ENCODE results near the gene FIGNL1.

Gene FIGNL1

GRCh38 chr7:50491209-50491608 is 41.1 kb upstream of the FIGNL1 start:
- no peak overlapping the region for H4K8ac ChIP-seq (ENCODE audit: low read length)

GRCh38 chr7:50488379-50488778 is 38.2 kb upstream of the FIGNL1 start:
- no peak for DNase-seq
- Histone ChIP-seq H3K23ac (ENCODE audit: low read length in 2 of 2) (no peak overlapping the region), H3K4me1 (ENCODE audit: control insufficient read depth, insufficient read depth, low read depth, low read length) (no peaks in the 10 kb centered on the region)

More at GRCh38 chr7:50491209-50491608, 41.1 kb upstream of the FIGNL1 start:
- no CpG with 5 or more reads among the region's 5 CpGs for WGBS
- no peak overlapping the region for H3K23ac ChIP-seq (ENCODE audit: low read length in 2 of 2)
- H3K4ac ChIP-seq (ENCODE audit: low read depth in 1 of 2, low read length in 2 of 2): no peak overlapping the region
- H4K91ac ChIP-seq (ENCODE audit: low read length): no peak overlapping the region
- H2AK5ac ChIP-seq (ENCODE audit: low read length, severe bottlenecking): no peak overlapping the region
- H2BK5ac ChIP-seq (ENCODE audit: low read depth, low read length, poor library complexity, severe bottlenecking): no peak overlapping the region
- no peak overlapping the region for H2BK15ac ChIP-seq (ENCODE audit: low read depth, poor library complexity, severe bottlenecking)
- no peak overlapping the region for H3K9ac ChIP-seq (ENCODE audit: low read length)
- H3K4me2 ChIP-seq (ENCODE audit: low read length, poor library complexity, severe bottlenecking): no peak overlapping the region
- H3K27ac ChIP-seq (ENCODE audit: low read length, poor library complexity, severe bottlenecking): no peak overlapping the region
- H3K79me1 ChIP-seq (replicated peaks; ENCODE audit: low read length, poor library complexity, severe bottlenecking): no peaks in the 10 kb centered on the region
- no peak for DNase-seq
- H3K14ac ChIP-seq (ENCODE audit: low read length in 2 of 2): no peak overlapping the region
- no peak overlapping the region for H2BK12ac ChIP-seq (ENCODE audit: low read length in 2 of 2)
- no peak overlapping the region for H3K4me3 ChIP-seq (ENCODE audit: insufficient read depth in 1 of 2, low read depth in 1 of 2, low read length in 2 of 2)
- peaks cover 2 to 18% of the 10 kb centered on the region in 2 experiments for H3K27me3 ChIP-seq (ENCODE audit: control insufficient read depth in 1 of 2, insufficient read depth in 1 of 2, low read length in 2 of 2)
- no peak overlapping the region for H2BK120ac ChIP-seq (ENCODE audit: low read depth, low read length)
- no peaks in the 10 kb centered on the region for H3K4me1 ChIP-seq (ENCODE audit: control insufficient read depth, insufficient read depth, low read depth, low read length)
- H2AFZ ChIP-seq (ENCODE audit: low read depth, low read length): no peak overlapping the region
- H3K18ac ChIP-seq (ENCODE audit: low read depth in 1 of 2, low read length in 2 of 2): no peak overlapping the region
- H3K36me3 ChIP-seq (ENCODE audit: control insufficient read depth in 1 of 2, insufficient read depth in 2 of 2, low read depth in 1 of 2, low read length in 2 of 2): no peaks in the 10 kb centered on the region
- H3K9me3 ChIP-seq (ENCODE audit: control insufficient read depth, low read length): no peaks in the 10 kb centered on the region

GRCh38 chr7:50486512-50486911 is 36.4 kb upstream of the FIGNL1 start:
- Histone ChIP-seq H2AK5ac (ENCODE audit: low read length, severe bottlenecking) (no peak overlapping the region), H2BK12ac (ENCODE audit: low read length in 2 of 2) (no peak overlapping the region), H2BK5ac (ENCODE audit: low read depth, low read length, poor library complexity, severe bottlenecking) (no peak overlapping the region), H3K4ac (ENCODE audit: low read depth in 1 of 2, low read length in 2 of 2) (no peak overlapping the region), H3K23ac (ENCODE audit: low read length in 2 of 2) (no peak overlapping the region), H2AFZ (ENCODE audit: low read depth, low read length) (no peak overlapping the region), H2BK120ac (ENCODE audit: low read depth, low read length) (no peak overlapping the region), H4K8ac (ENCODE audit: low read length) (no peak overlapping the region), H3K4me1 (ENCODE audit: control insufficient read depth, insufficient read depth, low read depth, low read length) (no peaks in the 10 kb centered on the region), H4K91ac (ENCODE audit: low read length) (no peak overlapping the region), H3K27ac (ENCODE audit: low read length, poor library complexity, severe bottlenecking) (no peak overlapping the region), H3K18ac (ENCODE audit: low read depth in 1 of 2, low read length in 2 of 2) (no peak overlapping the region), H3K36me3 (ENCODE audit: control insufficient read depth in 1 of 2, insufficient read depth in 2 of 2, low read depth in 1 of 2, low read length in 2 of 2) (no peaks in the 10 kb centered on the region), H3K14ac (ENCODE audit: low read length in 2 of 2) (no peak overlapping the region), H3K27me3 (ENCODE audit: control insufficient read depth in 1 of 2, insufficient read depth in 1 of 2, low read length in 2 of 2) (peaks cover 0 to under 1% of the 10 kb centered on the region in 2 experiments), H3K9ac (ENCODE audit: low read length) (no peak overlapping the region), H3K4me2 (ENCODE audit: low read length, poor library complexity, severe bottlenecking) (no peak overlapping the region), H3K4me3 (ENCODE audit: insufficient read depth in 1 of 2, low read depth in 1 of 2, low read length in 2 of 2) (no peak overlapping the region), H2BK15ac (ENCODE audit: low read depth, poor library complexity, severe bottlenecking) (no peak overlapping the region), H3K79me1 (replicated peaks; ENCODE audit: low read length, poor library complexity, severe bottlenecking) (no peaks in the 10 kb centered on the region), H3K9me3 (ENCODE audit: control insufficient read depth, low read length) (no peaks in the 10 kb centered on the region)
- 100% methylated on average over 1 of the region's 1 CpG for WGBS
- DNase-seq: no peak

More at GRCh38 chr7:50488379-50488778, 38.2 kb upstream of the FIGNL1 start:
- no peak overlapping the region for H4K8ac ChIP-seq (ENCODE audit: low read length)
- no peak overlapping the region for H2AFZ ChIP-seq (ENCODE audit: low read depth, low read length)
- H3K36me3 ChIP-seq (ENCODE audit: control insufficient read depth in 1 of 2, insufficient read depth in 2 of 2, low read depth in 1 of 2, low read length in 2 of 2): no peaks in the 10 kb centered on the region
- no peak overlapping the region for H3K14ac ChIP-seq (ENCODE audit: low read length in 2 of 2)
- no peak overlapping the region for H3K4me2 ChIP-seq (ENCODE audit: low read length, poor library complexity, severe bottlenecking)
- H3K4me3 ChIP-seq (ENCODE audit: insufficient read depth in 1 of 2, low read depth in 1 of 2, low read length in 2 of 2): no peak overlapping the region
- no peak overlapping the region for H2BK120ac ChIP-seq (ENCODE audit: low read depth, low read length)
- no peak overlapping the region for H2BK5ac ChIP-seq (ENCODE audit: low read depth, low read length, poor library complexity, severe bottlenecking)
- H3K27me3 ChIP-seq (ENCODE audit: control insufficient read depth in 1 of 2, insufficient read depth in 1 of 2, low read length in 2 of 2): peaks cover 0 to 15% of the 10 kb centered on the region in 2 experiments
- no peaks in the 10 kb centered on the region for H3K9me3 ChIP-seq (ENCODE audit: control insufficient read depth, low read length)
- H3K27ac ChIP-seq (ENCODE audit: low read length, poor library complexity, severe bottlenecking): no peak overlapping the region
- no peak overlapping the region for H4K91ac ChIP-seq (ENCODE audit: low read length)
- H3K79me1 ChIP-seq (replicated peaks; ENCODE audit: low read length, poor library complexity, severe bottlenecking): no peaks in the 10 kb centered on the region
- H3K18ac ChIP-seq (ENCODE audit: low read depth in 1 of 2, low read length in 2 of 2): no peak overlapping the region
- no peak overlapping the region for H3K9ac ChIP-seq (ENCODE audit: low read length)
- no peak overlapping the region for H2BK12ac ChIP-seq (ENCODE audit: low read length in 2 of 2)
- H3K4ac ChIP-seq (ENCODE audit: low read depth in 1 of 2, low read length in 2 of 2): no peak overlapping the region
- no peak overlapping the region for H2BK15ac ChIP-seq (ENCODE audit: low read depth, poor library complexity, severe bottlenecking)
- H2AK5ac ChIP-seq (ENCODE audit: low read length, severe bottlenecking): no peak overlapping the region

- H2BK5ac ChIP-seq (ENCODE audit: low read depth, low read length, poor library complexity, severe bottlenecking): no peak overlapping the region
These were observed 31.7 kb upstream of the FIGNL1 start for GRCh38 chr7:50481867-50482266.

More at GRCh38 chr7:50481867-50482266, 31.7 kb upstream of the FIGNL1 start:
- no peak overlapping the region for H2BK15ac ChIP-seq (ENCODE audit: low read depth, poor library complexity, severe bottlenecking)
- H4K8ac ChIP-seq (ENCODE audit: low read length): no peak overlapping the region
- no peak overlapping the region for H3K9ac ChIP-seq (ENCODE audit: low read length)
- DNase-seq: no peak
- peaks cover 3% of the 10 kb centered on the region for H3K4me1 ChIP-seq (ENCODE audit: control insufficient read depth, insufficient read depth, low read depth, low read length)
- no peaks in the 10 kb centered on the region for H3K79me1 ChIP-seq (replicated peaks; ENCODE audit: low read length, poor library complexity, severe bottlenecking)
- WGBS: 94% methylated on average over 6 of the region's 8 CpGs
- H3K27ac ChIP-seq (ENCODE audit: low read length, poor library complexity, severe bottlenecking): no peak overlapping the region
- H2BK12ac ChIP-seq (ENCODE audit: low read length in 2 of 2): no peak overlapping the region
- no peaks in the 10 kb centered on the region for H3K9me3 ChIP-seq (ENCODE audit: control insufficient read depth, low read length)
- no peak overlapping the region for H3K4ac ChIP-seq (ENCODE audit: low read depth in 1 of 2, low read length in 2 of 2)
- no peak overlapping the region for H2AFZ ChIP-seq (ENCODE audit: low read depth, low read length)
- H3K23ac ChIP-seq (ENCODE audit: low read length in 2 of 2): no peak overlapping the region
- H3K27me3 ChIP-seq (ENCODE audit: control insufficient read depth in 1 of 2, insufficient read depth in 1 of 2, low read length in 2 of 2): peaks cover 5 to 20% of the 10 kb centered on the region in 2 experiments
- H3K14ac ChIP-seq (ENCODE audit: low read length in 2 of 2): no peak overlapping the region
- no peak overlapping the region for H3K18ac ChIP-seq (ENCODE audit: low read depth in 1 of 2, low read length in 2 of 2)
- H3K4me3 ChIP-seq (ENCODE audit: insufficient read depth in 1 of 2, low read depth in 1 of 2, low read length in 2 of 2): no peak overlapping the region
- H3K4me2 ChIP-seq (ENCODE audit: low read length, poor library complexity, severe bottlenecking): no peak overlapping the region
- H2AK5ac ChIP-seq (ENCODE audit: low read length, severe bottlenecking): no peak overlapping the region
- H2BK120ac ChIP-seq (ENCODE audit: low read depth, low read length): no peak overlapping the region
- H3K36me3 ChIP-seq (ENCODE audit: control insufficient read depth in 1 of 2, insufficient read depth in 2 of 2, low read depth in 1 of 2, low read length in 2 of 2): no peaks in the 10 kb centered on the region
- H4K91ac ChIP-seq (ENCODE audit: low read length): no peak overlapping the region
